ENCODE measurements around the gene ELMO1.

The ELMO1 gene

DNA sequence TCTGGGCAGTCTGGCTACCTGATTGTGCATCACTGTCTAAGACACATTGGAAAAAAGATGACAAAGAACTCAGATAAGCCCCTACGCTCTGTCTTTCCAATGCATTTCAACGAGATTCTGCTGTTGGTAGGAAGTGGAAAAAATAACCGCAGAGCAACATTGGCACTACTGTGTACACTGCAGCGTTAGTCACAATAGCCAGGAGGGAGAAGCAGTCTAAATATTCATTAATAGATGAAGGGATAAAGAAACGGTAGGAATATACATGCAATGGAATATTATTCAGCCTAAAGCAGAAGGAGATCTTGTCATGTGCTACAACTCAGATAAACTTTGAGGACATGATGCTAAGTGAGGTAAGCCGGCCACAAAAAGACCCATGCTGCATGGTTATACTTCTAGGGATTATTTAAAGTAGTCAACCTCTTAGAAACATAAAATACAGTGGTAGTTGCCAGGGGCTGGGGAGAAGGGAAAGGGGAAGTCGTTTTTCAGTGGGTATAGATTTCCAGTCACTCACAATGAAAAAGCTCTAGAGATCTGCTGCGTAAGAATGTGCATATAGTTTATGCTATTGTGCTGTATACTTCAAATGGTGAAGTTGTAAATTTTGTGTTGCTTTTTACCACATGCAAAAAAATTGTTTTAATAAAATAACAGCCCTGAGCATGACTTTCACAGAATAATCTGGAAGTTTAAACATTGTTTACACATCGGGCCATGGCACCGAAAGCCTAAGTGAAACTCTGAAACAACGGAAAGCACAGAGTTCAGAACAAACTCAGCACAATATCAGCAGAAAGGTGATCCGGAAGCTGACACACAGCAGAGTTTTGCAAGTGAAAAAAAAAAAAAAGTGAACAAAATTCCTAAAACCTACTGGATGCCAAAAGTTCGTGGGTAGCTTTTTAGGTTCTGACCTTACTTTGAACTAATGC, 40.1 kb downstream of the ELMO1 start:
- DNase-seq (ENCODE audit: low read depth in 2 of 2) = peak; percentile 5 to 17

DNA sequence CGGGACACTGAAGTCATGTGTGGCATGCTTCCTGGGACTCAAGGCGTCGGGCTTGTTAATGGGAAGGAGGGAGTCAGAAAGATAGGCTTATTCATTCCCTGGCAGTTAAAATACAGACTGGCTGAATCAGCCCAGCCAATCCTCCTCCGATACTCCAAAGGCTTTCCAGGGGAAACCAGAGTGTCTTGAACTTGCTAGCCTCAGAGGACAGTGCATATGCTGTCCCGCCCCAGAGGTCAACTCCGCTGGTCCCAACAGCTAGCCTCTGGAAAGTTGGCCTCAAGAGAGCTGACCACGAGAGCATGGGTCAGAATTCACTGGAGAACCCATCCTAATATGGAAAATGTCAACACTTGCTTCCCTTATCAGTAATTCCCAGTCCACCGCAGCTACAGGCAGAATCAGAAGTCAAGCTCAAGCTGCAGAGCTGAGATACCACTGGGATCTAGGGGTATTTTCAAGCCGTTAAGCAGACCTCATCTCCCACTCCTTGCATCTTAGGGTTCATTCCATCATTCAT, 43.0 kb downstream of the ELMO1 start:
- DNase-seq (ENCODE audit: low read depth in 2 of 2) = no peak

- DNase-seq (ENCODE audit: low read depth in 2 of 2) = no peak
Measured at GRCh38 chr7:37405128-37405527, 43.5 kb downstream of the ELMO1 start.

GRCh38 chr7:37399876-37400421, 48.7 kb downstream of the ELMO1 start:
- no peak for DNase-seq (ENCODE audit: low read depth in 2 of 2)

- no peak for DNase-seq (ENCODE audit: low read depth in 2 of 2)
Measured at GRCh38 chr7:37398403-37398802, 50.3 kb downstream of the ELMO1 start.

GRCh38 chr7:37395618-37396259, 52.9 kb downstream of the ELMO1 start:
- DNase-seq (ENCODE audit: low read depth in 2 of 2) = no peak

DNA sequence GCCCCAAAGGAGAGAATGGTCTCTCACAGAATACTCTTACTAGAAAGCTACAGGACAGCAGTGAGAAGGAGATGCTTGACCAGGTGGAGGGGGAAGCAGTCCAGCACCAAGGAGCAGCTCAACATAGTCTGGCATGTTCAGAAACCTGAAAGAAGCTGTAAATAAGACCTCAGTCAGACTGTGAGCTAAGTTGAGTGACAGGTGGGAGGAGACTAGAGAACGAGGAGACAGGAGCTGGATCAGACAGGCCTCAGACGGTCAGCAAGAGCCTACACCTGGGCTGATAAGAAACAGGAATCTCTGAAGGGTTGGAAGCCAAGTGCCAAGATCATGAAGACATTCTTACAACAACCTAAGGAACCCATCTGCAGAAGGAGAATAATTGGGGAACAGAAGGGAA, 54.5 kb downstream of the ELMO1 start:
- DNase-seq (ENCODE audit: low read depth in 2 of 2) = no peak

DNA sequence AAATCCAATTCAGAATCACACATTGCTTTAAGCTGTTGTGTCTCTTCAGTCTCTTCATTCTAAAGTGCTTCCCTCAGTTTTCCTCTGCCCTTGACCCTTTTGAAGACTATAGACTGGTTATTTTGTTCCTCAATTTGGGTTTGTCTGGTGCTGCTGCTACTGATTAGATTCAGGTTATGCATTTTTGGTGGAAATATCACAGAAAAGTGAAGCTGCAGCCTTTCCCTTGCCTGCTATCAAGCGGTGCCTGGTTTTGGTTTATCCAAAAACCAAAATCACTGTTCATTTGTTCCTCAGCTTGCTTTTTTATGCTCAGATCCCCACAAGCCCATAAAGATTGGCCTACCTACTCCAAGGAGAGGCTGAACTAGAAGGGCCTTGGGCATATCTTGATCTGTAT, 55.2 kb downstream of the ELMO1 start:
- DNase-seq (ENCODE audit: low read depth in 2 of 2) = no peak

- no peak for DNase-seq (ENCODE audit: low read depth in 2 of 2)
Measured at GRCh38 chr7:37392673-37393017, 56.0 kb downstream of the ELMO1 start.

DNA sequence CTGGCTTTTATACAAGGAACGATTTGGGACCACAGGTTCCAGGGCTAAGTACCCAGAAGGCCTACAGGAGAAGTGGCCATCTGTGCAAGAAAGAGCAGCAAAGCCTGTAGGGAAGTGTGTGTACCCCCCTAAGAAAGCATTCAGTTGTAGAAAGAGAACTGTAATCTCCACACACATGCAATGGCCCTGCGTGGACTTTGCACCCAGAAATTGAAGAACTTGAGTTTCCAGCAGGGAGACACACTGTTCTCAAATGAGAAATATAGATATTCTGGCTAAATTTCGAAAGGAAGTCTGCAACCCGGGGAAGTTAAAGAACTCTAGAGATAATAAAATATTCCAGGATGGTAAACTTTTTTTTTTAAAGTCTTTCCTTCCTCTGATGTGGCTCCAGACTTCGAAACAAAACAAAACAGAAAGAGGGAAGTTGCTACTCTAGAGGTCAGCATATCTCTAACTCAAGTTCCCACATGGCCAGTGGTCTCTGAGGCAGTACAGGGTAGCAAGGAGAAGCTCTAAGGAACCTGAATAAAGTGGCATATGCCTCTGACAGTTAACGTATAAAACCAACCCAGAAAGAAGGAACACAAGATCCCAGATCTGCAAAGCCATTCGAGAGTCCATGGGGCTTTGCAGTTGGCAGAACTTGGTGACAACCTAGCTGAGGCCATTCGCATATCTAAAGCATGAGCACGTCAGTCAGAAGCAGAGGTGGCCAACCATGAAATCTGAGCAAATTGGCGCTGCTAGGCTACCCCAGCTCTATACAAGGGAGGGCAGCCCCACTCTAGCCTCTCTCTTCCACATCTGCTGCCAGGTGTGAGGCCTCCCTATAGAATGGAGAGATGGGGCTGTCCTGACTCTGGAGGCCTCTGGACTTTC, 56.6 kb downstream of the ELMO1 start:
- no peak for DNase-seq (ENCODE audit: low read depth in 2 of 2)

- no peak for DNase-seq (ENCODE audit: low read depth in 2 of 2)
Measured at GRCh38 chr7:37390114-37390513, 58.5 kb downstream of the ELMO1 start.

DNA sequence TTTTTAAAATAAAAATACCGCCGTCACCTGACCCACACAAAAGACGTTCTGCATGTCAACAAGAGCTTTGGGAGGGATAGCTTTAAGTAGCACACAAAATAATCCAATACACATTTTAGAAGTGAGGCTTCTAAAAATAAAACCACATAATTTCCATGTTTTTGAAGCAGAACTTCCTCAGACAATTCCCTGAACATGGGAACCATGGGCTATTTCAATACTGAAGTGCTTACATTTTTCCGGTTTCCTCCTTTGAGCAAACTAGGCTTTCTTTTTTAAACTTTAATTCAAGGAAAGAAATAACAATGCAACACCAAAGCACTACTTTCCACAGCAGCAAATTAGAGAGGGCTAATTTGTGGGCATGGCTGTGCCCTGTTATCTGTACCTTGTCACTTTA, 59.9 kb downstream of the ELMO1 start:
- DNase-seq (ENCODE audit: low read depth in 2 of 2) = no peak

DNA sequence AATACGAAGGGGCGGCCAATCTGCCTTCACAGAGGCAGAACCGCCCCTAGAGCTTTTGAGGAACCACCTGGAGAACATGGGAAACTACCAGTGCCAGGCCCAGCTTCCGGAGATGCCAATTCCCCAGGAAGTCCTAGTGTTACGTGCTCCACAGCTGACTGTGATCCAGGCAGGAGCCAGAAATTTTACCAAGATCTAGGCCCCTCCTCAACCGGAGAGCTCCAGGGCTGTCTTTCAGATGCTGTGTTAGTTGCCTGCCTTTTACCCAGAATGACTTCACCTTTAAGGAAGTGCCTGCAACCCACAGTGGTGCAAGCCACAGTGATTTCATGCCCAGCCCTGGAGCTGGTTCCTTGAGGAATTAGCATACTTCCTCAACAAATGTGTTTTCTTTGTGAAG, 62.9 kb downstream of the ELMO1 start:
- no peak for DNase-seq (ENCODE audit: low read depth in 2 of 2)

- DNase-seq (ENCODE audit: low read depth in 2 of 2) = no peak
Measured at GRCh38 chr7:37382546-37383088, 66.0 kb downstream of the ELMO1 start.

GRCh38 chr7:37380831-37381230, 67.8 kb downstream of the ELMO1 start:
- no peak for DNase-seq (ENCODE audit: low read depth in 2 of 2)

- no peak for DNase-seq (ENCODE audit: low read depth in 2 of 2)
Measured at GRCh38 chr7:37379546-37380277, 69.0 kb downstream of the ELMO1 start.

- no peak for DNase-seq (ENCODE audit: low read depth in 2 of 2)
Measured at GRCh38 chr7:37377231-37377630, 71.4 kb downstream of the ELMO1 start.

- DNase-seq (ENCODE audit: low read depth in 2 of 2) = no peak
Measured at GRCh38 chr7:37376386-37376785, 72.3 kb downstream of the ELMO1 start.

DNA sequence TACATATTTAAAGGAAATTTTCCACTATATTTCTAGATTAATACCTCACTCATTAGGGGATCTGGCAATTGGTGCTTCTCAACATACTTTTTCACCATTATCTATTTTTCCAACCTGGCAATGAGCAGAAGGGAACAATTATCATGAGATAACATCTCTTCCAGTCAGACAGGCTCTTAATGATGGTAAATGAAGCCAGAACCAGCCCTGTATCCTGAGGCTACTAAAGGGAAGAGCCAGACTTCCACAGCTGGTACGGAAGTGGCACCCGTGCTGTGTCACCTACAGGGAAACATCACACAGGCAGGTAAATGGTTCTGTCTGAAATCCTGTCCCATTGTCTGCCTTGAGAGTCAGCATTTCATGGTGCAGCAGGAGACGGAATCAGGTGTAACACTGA, 75.9 kb downstream of the ELMO1 start:
- no peak for DNase-seq (ENCODE audit: low read depth in 2 of 2)

DNA sequence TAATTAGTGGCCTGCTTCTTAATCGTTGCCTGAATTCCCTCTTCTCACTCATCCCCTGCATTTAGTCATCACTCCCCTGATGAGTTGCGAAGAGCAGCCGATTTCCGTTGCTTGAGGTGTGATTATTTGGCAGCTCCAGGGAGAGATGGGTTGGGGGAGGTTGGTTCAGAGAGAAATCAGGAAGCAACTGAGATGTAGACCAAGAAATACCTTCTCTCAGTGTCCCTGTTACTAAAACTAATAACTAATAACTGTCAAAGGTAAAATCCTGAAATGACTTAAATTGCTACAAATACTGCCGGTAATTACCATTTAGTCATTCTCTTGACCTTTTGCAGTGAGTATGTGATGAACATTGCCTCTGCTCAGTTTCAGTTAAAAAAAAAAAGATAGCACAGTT, 76.9 kb downstream of the ELMO1 start:
- DNase-seq (ENCODE audit: low read depth in 2 of 2) = no peak

DNA sequence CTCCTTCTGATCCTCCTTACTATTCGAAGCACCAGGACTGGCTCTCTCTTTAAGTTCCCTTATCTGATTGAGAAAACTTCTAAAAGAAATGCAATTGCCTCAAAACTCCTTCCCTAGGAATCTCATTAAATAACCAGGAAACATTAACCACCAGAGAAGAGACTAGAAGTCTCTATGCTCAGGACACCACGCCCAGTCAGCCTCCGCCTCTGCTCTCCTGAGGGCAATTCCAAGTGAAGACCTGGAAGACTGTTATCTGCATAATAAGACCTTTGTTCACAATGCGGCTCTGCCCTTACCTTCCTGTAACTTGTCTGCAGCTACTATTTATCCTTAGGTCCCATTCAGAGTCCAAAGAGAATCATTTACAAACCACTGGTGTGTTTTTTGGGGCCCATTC, 78.8 kb downstream of the ELMO1 start:
- no peak for DNase-seq (ENCODE audit: low read depth in 2 of 2)

Measured in stimulated activated CD4-positive, alpha-beta T cell treated with anti-CD3 and anti-CD28 coated beads, Interleukin-1b, Interleukin-23, amount 100 ng/mL, for 4 hours (primary cell).